ENCODE measurements around the gene ATP2B3. TPM values are rescaled to one million over a fixed set of nuclear protein-coding genes. Genes with fewer than 3 reads are reported as not detected.

ATP2B3 gene
- total RNA-seq, 1 experiment from 2014 or later: 0.35 TPM

DNA sequence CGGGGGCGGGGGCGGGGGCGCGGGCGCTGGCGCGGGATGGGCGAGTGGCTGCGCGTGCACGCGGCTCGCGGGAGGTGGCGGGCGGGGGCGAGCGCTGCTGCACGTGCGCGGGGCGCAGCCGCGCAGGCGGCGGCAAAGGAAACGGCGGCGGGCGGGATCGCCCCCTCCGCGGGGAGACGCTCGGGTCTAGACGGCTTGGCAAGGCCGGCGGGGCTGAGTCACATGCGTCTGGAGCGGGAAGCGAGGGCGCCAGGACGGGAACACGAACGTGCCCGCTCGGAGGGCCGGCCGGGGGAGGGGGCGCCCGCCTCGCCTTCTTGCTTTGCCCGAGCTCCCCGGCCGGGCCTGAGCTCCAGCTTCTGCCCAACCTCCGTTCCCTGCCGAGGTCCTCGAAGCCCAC, 42.7 kb upstream of the ATP2B3 start:
- Histone ChIP-seq H3K4ac (ENCODE audit: low read depth, low read length) (no peak overlapping the region), H3T11ph (ENCODE audit: low read length) (no peak overlapping the region), H2AK5ac (ENCODE audit: insufficient read length, low read length) (no peak overlapping the region), H2AFZ (ENCODE audit: low read length) (no peak overlapping the region), H3K18ac (ENCODE audit: insufficient read length, low read depth, low read length) (no peak overlapping the region), H4K5ac (ENCODE audit: insufficient read length, low read depth, low read length) (no peak overlapping the region), H2BK5ac (ENCODE audit: insufficient read length, low read length) (no peak overlapping the region), H4K20me1 (ENCODE audit: control insufficient read depth, insufficient read depth, insufficient read length) (no peaks in the 10 kb centered on the region), H3K9me3 (ENCODE audit: control insufficient read depth, low read depth, low read length) (peaks cover 16% of the 10 kb centered on the region), H4K8ac (replicated peaks; ENCODE audit: insufficient read length, low read depth, low read length) (no peak overlapping the region), H3K4me1 (ENCODE audit: insufficient read depth, low read length) (no peaks in the 10 kb centered on the region; the same call in 1 of the 2 replicates), H2BK15ac (ENCODE audit: low read depth, low read length) (no peak overlapping the region), H3K23me2 (ENCODE audit: insufficient read length, low read depth, low read length, poor library complexity, severe bottlenecking) (peaks cover 3% of the 10 kb centered on the region), H3K4me2 (ENCODE audit: insufficient read depth, insufficient read length, low read length) (no peak overlapping the region), H3K79me1 (ENCODE audit: insufficient read depth, low read depth, low read length, poor library complexity, severe bottlenecking) (no peaks in the 10 kb centered on the region), H2BK120ac (ENCODE audit: low read depth, low read length, poor library complexity, severe bottlenecking) (no peak overlapping the region), H4K91ac (ENCODE audit: insufficient read length, low read depth, low read length) (no peak overlapping the region), H3K27ac (ENCODE audit: insufficient read length, low read depth, low read length) (no peak overlapping the region), H2BK20ac (ENCODE audit: low read depth, low read length, poor library complexity, severe bottlenecking) (no peak overlapping the region), H3K27me3 (ENCODE audit: insufficient read depth, low read length) (peaks cover 3% of the 10 kb centered on the region), H3K79me2 (ENCODE audit: insufficient read depth, low read length) (no peaks in the 10 kb centered on the region), H3K9ac (ENCODE audit: extremely low read depth, insufficient read length, low read length) (no peak overlapping the region), H2BK12ac (ENCODE audit: insufficient read length, low read depth, low read length) (no peak overlapping the region), H3K14ac (ENCODE audit: insufficient read depth, low read length) (no peak overlapping the region; the same call in 1 of the 2 replicates), H3K56ac (ENCODE audit: insufficient read length, low read depth, low read length) (no peak overlapping the region), H3K23ac (ENCODE audit: insufficient read length, low read depth, low read length) (no peak overlapping the region)
- Mint-ChIP-seq H3K27ac (no peak overlapping the region), H3K27me3 (ENCODE audit: low read depth) (peaks cover 34% of the 10 kb centered on the region), H3K4me1 (peaks cover 2% of the 10 kb centered on the region in 2 experiments; a peak in 2 of 4 replicates), H3K4me3 (no peak overlapping the region), H3K36me3 (ENCODE audit: insufficient read depth in 1 of 3, low read depth in 3 of 3) (peaks cover 0 to 9% (median 5%) of the 10 kb centered on the region in 3 experiments; a peak in 3 of 7 replicates), H3K9me3 (peaks cover 43 to 69% of the 10 kb centered on the region in 2 experiments)
- WGBS (ENCODE audit: extremely low coverage, insufficient read length, low lambda C conversion rate): no CpG with 5 or more reads among the region's 59 CpGs
- no peak for DNase-seq
- no peak for TF ChIP-seq CTCF (conservative IDR thresholded peaks at IDR 0.05)

All from H9 (cell line).